Measurements from ENCODE around the gene GAL3ST2. TPM values are rescaled to one million over a fixed set of nuclear protein-coding genes. Genes with fewer than 3 reads are reported as not detected.

Gene GAL3ST2
- total and polyA plus RNA-seq, 4 donors = 0.03 to 0.33 (median 0.23) TPM; not detected in 1

DNA sequence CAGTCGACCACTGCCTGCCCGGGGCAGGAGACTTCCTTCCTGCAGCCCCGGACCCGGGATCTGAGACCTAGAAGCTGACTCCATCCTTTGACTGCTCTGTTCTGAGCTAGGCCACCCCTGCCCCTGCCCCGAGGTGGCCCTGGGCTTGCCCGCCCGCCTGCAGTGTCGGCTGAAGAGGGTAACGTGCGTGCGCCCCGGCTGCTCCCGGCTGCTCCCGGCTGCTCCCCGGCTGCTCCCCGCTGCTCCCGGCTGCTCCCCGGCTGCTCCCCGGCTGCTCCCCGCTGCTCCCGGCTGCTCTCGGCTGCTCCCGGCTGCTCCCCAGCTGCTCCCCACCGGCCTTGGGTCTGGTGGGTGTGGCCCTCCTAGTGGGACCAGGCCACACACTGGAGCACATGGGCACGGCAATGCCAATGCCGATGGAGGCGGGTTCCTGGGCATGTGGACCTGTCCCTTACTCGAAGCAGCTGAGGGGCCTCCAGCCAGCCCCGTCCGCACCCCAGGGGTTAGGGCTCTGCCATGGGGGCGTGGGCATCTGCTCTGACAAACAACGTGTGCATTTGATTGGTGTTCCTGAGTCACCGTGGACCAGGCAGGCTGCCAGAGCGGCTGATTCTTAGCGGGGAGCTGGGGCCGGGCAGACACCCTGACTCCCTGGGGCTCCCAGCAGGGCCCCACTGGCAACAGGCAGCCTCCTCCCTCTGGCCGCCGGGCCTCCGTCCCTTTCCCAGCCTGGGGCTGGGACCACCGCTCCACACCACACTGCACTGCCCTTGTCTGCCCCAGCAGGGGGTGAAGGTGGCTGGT, 2.0 kb upstream of the GAL3ST2 start (continued):
- TF ChIP-seq, protein P1, sequence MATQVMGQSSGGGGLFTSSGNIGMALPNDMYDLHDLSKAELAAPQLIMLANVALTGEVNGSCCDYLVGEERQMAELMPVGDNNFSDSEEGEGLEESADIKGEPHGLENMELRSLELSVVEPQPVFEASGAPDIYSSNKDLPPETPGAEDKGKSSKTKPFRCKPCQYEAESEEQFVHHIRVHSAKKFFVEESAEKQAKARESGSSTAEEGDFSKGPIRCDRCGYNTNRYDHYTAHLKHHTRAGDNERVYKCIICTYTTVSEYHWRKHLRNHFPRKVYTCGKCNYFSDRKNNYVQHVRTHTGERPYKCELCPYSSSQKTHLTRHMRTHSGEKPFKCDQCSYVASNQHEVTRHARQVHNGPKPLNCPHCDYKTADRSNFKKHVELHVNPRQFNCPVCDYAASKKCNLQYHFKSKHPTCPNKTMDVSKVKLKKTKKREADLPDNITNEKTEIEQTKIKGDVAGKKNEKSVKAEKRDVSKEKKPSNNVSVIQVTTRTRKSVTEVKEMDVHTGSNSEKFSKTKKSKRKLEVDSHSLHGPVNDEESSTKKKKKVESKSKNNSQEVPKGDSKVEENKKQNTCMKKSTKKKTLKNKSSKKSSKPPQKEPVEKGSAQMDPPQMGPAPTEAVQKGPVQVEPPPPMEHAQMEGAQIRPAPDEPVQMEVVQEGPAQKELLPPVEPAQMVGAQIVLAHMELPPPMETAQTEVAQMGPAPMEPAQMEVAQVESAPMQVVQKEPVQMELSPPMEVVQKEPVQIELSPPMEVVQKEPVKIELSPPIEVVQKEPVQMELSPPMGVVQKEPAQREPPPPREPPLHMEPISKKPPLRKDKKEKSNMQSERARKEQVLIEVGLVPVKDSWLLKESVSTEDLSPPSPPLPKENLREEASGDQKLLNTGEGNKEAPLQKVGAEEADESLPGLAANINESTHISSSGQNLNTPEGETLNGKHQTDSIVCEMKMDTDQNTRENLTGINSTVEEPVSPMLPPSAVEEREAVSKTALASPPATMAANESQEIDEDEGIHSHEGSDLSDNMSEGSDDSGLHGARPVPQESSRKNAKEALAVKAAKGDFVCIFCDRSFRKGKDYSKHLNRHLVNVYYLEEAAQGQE (IDR thresholded peaks at IDR 0.05) = no peak
- TF ChIP-seq TAF1 (conservative IDR thresholded peaks at IDR 0.05) (no peak), SP1 (IDR thresholded peaks at IDR 0.05) (no peak), FOXA2 (IDR thresholded peaks at IDR 0.05) (no peak), GABPA (IDR thresholded peaks at IDR 0.05 in 1 of 2, conservative IDR thresholded peaks at IDR 0.05 in 1 of 2) (no peak), RXRA (IDR thresholded peaks at IDR 0.05) (no peak), NR2F2 (IDR thresholded peaks at IDR 0.05) (no peak), JUND (IDR thresholded peaks at IDR 0.05) (no peak)

DNA sequence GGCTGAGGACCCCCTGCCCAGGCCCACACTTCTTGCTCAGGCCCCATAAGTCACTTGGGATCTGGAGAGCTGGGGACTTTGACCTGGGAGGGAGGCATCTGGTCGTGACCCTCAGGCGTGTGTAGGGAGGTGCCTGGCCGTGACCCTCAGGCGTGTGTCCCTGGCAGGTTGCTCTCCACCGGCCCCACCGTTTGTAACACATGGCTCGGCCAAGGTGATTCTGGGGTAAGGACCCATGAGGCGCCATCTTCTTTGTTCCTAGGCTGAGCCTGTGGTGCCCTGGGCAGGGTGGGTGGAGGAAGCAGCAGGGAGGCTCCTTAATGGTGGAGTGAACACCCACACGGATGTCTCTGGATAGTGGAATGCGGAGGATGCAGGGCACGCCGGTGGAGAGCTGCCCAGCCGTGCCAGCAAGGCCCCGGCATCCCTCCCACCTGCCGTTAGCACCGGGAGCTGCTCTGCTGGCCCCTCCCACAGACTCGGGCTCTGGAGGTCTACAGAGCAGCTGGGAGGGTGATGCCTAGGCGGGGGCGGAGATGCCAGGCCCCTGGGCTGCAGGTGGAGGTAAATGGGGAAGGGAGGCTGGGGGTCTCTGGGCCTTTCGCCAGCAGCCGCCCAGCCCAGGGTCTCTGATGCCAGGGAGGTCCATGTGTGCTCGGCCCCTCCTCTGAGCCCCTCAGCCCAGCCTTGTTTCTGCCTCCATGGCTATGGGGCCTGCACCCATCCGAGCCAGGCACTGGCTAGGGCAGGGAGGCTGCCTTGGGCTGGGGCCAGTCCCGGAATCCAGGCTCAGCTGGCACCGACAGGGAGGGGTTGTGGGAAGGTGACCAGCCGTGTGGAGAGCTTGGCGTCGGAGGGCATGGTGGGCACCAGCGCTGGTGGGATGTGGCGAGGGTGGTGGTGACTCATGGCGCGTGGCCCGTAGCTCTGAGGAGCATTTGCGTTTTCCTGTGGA, 1.1 kb upstream of the GAL3ST2 start:
- TF ChIP-seq HNF4G (IDR thresholded peaks at IDR 0.05) (no peak), JUND (IDR thresholded peaks at IDR 0.05) (no peak), RAD21 (IDR thresholded peaks at IDR 0.05) (no peak), FOXA2 (IDR thresholded peaks at IDR 0.05) (no peak)
- TF ChIP-seq, protein P1 (IDR thresholded peaks at IDR 0.05) = no peak
- TF ChIP-seq, protein P2, sequence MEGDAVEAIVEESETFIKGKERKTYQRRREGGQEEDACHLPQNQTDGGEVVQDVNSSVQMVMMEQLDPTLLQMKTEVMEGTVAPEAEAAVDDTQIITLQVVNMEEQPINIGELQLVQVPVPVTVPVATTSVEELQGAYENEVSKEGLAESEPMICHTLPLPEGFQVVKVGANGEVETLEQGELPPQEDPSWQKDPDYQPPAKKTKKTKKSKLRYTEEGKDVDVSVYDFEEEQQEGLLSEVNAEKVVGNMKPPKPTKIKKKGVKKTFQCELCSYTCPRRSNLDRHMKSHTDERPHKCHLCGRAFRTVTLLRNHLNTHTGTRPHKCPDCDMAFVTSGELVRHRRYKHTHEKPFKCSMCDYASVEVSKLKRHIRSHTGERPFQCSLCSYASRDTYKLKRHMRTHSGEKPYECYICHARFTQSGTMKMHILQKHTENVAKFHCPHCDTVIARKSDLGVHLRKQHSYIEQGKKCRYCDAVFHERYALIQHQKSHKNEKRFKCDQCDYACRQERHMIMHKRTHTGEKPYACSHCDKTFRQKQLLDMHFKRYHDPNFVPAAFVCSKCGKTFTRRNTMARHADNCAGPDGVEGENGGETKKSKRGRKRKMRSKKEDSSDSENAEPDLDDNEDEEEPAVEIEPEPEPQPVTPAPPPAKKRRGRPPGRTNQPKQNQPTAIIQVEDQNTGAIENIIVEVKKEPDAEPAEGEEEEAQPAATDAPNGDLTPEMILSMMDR (IDR thresholded peaks at IDR 0.05; ENCODE audit: low read depth, low read length, missing input control) = no peak
- Histone ChIP-seq H3K4me1 (ENCODE audit: control insufficient read depth in 4 of 4, insufficient read depth in 4 of 4, low read length in 3 of 4) (peaks cover 10 to 47% (median 30%) of the 10 kb centered on the region in 4 donors), H3K4me3 (ENCODE audit: low read depth in 1 of 3, low read length in 3 of 3) (no peak overlapping the region), H3K9ac (ENCODE audit: low read depth in 1 of 2, low read length in 2 of 2) (no peak overlapping the region), H3K9me3 (ENCODE audit: control insufficient read depth in 4 of 4, low read length in 3 of 4) (no peaks in the 10 kb centered on the region), H3K27ac (ENCODE audit: low read depth in 1 of 2, low read length in 2 of 2) (no peak overlapping the region), H3K27me3 (ENCODE audit: control insufficient read depth in 4 of 4, insufficient read depth in 4 of 4, low read length in 3 of 4) (no peaks in the 10 kb centered on the region), H3K36me3 (ENCODE audit: control insufficient read depth in 4 of 4, insufficient read depth in 3 of 4, low read depth in 1 of 4, low read length in 3 of 4) (no peaks in the 10 kb centered on the region)
- DNase-seq (ENCODE audit: low spot score) = peak; percentile 25
- WGBS = 74% methylated on average over 34 of the region's 34 CpGs
